Activated gamma-delta T cell treated with Interleukin-2 at 50 U/mL for 16 hours (primary cell): ENCODE measurements around the gene EXT2.
A peak's percentile ranks its signal among the peaks of the same experiment; 100 is the strongest.

Experiments used
- DNase-seq: peaks from one replicate; pipeline ENCODE4 v3.0.0-alpha.2; 2020

The EXT2 gene

DNA sequence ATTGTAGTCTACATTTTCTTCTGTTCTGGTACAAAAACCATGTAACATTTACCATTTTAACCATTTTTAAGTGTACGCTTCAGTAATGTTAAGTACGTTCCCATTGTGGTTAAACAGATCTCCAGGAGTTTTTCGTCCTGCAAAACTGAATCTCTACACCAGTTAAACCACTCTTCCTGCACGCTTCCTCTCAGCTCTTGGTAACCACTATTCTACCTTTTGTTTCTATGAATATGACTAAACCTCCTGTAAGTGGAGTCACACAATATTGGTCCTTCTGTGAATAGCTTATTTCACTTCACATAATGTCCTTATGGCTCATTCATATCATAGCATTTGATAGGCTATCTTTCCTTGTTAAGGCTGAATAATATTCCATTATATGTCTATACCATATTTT, 7.1 kb upstream of the EXT2 start:
- DNase-seq, result no peak

DNA sequence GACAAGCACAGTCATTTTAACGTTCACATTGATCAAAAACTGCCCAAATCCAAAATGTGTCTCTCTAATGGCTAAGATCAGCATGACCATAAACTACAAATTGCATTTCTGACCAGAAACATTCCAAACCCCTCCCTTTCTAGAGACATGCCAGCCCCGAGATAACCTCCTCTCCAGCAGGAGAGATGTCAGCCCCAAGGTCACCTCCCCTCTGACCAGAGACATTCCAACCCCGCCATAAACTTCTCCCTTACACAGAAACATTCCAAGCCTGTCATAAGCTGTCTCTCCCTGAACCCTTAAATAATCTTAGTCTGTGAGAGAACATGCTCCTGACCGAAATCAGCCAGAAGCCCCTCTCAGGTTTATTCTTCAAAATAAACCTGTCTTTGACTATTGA, 6.6 kb upstream of the EXT2 start:
- no peak for DNase-seq

DNA sequence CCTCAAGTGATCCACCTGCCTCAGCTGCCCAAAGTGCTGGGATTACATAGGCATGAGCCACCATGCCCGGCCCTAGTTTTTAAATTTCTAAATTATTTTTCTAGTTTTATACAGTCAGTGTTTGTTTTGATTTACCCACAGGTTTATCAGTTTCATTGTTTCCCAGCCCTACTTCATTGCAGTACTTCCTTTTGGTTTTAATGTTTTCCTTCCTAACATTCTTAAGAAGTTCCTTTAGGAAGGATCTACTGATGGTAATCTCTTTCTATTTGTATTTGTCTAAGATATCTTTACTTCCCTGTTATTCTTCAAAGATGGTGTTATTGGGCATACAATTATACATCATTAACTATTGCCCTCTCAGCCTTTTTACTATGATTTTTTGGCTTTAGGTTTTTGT, 4.9 kb upstream of the EXT2 start:
- no peak for DNase-seq

DNA sequence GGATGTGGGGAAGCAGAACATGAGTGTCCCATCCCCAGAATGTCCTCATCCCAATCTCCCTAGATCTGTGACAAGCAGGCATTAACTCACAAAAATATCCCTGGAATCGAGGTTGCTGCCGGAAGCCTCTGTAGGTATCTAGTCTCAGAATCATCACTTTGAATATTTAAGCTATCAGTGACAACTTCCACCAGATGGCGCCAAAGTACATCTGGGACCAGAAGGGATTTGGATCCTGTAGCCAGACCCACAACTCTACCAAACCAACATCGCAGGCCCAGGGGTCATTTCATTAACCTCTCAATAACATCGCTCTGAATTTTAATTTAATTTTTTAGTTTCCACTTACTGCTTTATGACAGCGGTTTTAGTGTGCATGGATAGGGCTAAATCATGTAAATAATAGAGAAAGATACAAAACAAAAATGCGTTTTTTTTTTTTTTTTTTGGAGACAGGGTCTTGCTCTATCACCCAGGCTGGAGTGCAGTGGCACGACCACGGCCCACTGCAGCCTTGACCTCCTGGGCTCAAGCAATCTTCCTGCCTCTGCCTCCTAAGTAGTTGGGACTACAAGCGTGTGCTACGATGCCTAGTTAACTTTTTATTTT, 1.1 kb upstream of the EXT2 start:
- peak; percentile 79 for DNase-seq

DNA sequence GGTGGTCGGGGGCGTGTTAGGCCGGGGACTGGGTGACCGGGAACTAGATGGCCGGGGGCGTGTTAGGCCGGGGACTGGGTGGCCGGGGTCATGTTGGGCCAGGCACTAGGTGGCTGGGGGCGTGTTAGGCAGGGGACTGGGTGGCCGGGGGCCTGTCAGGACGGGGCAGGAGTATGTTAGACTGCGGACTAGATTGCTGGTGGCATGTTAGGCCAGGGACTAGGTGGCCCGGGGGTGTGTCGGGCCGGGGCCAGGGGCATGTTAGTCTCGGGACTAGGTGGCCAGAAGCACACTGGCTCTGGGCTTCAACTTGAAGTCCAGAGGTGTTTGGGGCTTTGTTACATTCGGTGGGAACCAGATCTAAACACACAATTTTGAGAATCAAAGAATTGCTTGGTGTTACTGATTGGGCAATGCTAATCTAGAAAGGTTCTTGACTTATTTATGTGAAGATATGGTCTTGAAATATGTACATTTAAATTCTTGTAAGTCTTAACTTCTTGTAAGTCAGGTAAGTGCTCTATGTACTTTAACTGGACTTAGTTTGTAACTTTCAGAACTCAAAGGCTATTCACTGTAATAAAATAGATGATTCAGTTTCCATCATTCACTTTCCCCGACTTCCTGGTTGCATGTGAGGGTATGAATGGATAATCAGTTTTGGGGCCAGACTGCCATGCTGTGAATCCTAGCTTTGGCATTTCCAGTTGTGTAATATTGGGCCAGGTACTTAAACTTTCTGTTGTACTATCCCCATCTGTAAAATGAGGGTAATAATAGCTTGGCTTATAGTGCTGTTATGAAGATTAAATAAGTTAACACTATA, 1.1 kb downstream of the EXT2 start:
- DNase-seq, result no peak

DNA sequence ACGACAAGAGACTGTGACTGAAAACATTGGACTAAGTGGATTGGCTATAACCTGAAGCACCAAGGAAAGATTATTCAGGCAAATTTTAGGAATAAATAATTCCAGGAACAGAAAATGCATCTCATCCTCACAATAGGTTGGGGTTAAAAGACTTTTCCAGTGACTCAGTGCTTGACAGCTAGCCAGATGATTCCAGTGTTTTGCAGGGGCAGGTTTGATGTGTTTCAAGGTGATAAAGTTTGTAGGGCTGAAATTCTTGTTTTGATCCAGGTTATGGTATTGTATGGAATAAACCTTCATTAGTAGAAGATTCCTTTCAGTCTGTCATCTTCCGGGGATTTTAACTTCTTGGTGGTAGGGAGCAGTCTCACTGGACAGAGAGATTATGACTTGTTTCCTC, 2.3 kb downstream of the EXT2 start:
- no peak for DNase-seq

DNA sequence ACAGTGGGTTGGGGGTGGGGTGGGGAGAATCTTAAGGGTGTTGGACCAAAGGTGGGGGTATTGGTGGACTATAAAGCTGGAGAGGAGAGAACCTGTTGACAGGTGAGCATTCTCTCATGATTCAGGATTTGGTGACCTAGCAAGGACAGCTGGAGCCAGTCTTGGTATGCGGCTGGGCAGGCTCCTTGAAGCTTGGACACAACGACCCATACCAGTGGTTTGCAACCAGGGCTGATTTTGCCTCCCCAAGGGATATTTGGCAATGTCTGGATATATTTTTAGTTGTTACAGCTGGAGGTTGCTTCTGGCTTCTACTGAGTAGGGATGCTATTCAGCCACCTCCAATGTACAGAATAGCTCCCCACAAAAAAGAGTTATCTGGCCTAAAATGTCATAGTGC, 5.6 kb downstream of the EXT2 start:
- no peak for DNase-seq

DNA sequence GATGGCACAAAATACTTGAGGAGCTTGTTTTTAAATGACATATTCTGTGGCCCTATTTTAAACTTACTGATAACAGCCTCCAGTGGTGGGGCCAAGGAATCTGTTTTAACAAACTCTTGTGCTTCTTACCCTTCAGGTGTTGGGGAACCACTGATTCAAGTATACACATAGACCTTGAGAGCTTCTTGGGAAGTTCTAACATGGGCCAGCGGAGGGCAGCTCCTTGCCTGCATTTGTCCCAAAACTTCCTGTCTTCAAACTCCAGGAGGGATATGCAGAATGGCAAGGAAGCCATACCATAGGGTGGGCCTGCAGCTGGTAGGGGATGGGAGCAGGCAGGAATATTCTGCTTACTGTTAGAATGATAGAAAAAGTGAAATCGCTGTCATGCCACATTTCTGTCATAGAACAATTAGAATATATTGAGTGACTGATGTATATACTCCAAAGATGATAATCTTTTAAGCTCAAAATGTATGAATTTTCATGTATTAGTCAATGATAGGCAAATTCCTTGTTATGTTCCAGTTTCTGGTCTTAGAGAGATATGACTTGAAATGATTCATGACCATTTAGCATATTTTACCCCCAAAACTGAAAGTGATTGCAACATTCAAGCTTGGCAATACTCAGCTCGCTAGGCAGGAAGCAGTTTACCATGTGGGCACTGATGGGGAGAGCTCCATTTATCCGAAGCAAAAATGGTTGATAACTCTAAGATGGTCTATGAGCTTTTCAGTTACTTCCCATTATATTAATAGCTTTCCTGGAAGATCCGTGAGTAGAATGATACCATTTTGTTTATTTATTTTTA, 9.2 kb downstream of the EXT2 start:
- no peak for DNase-seq

DNA sequence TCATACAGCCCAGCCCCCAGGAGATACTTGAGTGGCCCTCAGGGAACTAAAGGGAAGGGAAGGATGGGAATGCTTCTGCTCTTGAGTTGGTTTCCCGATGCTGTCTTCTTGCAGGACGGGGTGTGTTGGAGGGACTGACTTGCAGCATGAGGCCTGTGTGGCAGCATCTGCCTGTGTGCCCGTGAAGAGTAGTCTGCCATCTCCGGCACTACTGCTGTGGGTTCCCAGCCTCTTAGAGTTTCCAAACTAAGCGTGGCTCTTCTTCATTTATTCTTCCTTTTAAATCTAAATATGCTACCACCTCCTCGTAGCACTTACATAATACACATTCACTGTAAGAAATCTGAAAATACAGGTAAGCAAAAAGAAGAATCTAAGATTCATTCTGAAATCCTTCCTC, 12.8 kb downstream of the EXT2 start:
- DNase-seq, result no peak

DNA sequence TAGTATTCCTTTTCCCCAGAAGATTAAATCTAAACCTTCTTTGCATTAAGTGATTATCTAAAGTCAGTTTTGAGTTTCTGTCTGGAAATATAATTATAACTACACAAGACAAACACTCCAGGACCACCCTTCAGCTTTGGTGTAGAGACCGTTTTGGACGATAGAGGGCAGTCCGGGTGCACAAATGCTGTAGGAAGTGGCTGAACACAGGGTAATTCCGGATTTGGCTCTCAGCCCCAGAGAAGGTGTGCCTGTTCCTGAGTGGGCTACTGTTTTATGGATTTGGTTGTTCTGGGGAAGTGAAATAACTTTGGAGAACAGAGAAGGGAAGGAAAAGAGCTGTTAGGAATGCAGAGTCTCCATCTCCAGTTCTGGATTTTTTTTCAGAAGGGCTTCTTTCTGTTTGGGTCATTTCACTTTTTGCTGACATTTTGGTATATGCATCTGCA, 14.8 kb downstream of the EXT2 start:
- peak; percentile 49 for DNase-seq

DNA sequence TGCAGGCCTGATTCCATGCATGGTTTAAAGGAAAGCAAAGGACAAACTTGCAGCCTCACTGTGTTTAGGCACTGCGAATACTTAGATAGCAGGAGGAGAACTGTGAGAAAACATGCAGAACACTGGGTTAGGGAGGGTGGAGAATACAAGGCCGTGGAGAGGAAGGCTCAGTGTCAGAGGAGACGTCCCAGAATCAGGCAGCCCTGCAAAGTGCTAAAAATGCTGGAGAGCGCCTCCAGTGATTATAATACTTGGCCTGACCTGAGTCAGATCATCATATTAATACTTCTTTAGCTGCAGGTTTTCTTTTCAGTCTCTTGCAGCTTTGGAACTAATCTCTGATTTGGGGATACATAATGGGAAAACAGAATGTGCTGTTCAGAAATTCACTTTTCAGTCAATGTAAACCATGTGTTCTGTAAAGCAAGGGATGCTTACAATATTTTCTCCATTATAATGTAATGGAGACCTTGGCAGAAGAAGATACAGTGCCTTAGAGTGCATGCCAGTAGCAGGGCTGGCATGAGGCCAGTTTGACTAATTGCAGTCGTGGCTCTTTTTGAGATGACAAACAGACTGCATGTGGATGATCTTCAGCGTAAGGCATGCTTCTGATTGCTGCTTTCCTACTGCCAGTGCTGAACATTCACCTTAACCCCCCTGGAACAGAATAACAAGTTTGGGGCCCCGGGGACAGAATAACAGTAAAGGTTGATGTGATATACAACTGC, 16.8 kb downstream of the EXT2 start:
- DNase-seq, result no peak

DNA sequence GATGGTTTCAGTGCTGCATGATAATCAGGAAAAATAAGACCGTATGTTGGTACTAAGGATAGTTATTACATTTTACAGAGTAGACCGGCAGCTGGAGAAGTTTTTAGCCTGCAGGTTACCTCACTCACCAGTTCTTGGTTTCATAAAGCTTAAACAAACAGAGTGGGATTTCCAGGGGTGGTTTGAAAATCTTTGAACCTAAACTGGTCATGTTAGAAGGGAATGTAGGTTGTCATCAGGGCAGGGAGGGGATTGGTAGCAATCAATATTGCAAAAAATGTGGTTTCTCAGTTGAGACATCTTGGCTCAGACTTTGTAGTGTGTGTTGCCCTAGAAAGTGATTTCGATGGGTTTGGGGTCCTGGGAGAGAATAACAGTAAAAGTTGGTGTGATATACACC, 17.5 kb downstream of the EXT2 start:
- no peak for DNase-seq

DNA sequence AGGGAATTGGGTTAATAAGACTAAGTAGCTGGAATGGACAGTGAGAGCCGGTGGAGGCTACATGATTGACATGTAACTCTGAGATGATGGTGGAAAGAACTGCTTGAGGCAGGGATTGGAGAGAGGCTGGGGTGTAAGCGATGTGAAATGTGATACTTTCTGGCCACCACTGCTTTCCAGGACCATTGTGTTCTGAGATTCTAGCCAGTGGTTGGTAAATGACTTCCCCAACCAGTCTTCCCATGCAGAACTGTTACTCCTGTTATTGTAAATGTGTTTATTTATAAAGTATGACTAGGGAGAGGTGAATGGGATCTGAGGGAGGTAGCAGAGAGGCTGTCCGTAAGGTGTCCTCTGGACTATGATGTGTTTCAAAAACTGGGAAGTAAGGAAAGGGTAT, 18.1 kb downstream of the EXT2 start:
- DNase-seq, result no peak

DNA sequence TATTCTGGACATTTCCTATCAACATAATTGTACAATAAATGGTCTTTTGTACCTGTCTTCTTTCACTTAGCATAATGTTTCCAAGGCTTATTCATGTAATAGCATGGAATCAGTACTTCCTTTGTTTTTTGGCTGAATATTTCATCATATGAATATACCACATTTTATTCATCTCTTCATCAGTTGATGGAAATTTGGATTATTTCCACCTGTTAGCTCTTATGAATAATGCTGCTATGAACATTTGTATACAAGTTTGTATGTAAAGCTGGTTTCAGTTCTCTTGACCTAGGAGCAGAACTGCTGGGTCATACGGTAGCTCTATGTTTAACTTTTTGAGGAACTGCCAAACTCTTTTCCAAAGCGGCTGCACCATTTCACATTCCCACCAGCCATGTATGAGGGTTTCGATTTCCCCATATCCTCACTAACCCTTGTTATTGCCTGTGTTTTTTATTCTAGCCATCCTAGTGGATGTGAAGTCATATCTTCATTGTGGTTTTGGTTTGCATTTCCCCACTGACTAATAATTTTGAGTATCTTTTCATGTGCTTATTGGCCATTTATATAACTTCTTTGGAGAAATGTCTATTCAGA, 20.9 kb downstream of the EXT2 start:
- DNase-seq, result no peak

DNA sequence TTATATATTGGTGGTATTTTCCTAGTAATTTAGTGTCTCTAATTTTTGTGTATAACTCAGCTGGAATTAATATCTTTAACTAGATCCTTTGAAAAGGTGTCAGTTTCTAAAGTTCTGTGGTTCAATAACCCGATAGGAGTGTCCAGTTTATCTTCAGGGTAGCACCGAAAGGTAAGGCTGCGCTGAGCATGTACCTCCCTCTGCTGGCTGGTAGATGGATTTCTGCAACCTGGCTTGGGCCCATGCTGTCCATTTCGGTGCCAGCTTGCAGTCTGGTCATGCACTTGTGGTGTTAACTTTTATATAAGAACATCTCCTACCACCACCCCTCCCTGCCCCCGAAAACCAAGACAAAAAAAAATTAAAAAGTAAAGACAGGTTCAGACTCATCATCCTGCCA, 24.7 kb downstream of the EXT2 start:
- DNase-seq, result no peak

DNA sequence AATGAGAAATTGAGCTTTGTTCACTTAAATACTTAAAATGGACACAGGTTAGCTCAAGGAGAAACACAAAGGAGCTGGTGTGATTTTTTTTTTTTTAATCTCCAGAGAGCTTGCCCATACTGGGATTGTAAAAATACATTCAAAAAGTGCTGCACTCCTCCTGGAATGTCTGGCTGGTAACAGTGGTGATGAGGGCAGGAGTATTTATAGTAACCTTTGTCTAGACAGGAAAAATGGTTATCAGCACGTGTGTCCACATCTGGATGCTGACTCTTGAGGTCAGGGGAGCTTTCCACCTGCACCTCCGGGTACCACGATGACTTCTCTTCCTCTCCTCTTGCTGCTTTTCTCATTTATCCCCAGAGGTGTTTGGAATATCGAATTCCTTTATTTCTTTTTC, 30.1 kb downstream of the EXT2 start:
- DNase-seq, result no peak

DNA sequence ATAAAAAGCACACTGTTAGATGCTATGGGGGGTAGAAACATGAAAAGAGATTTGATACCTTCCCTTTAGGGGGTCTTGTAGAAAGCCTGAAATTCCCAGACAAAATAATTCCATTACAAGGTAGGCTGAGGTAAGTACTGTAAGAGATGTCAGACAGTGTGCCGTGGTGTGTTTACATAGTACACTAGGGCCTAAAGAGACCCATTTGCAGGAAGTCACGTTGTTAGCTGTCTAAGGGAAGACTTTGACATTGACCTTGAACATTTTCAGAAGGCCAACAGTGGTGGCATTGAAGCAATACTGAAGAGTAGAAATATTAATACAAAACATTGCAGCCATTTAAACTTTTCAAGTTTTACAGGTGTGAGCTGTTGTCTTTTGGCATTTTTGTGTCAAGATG, 30.8 kb downstream of the EXT2 start:
- DNase-seq, result no peak

DNA sequence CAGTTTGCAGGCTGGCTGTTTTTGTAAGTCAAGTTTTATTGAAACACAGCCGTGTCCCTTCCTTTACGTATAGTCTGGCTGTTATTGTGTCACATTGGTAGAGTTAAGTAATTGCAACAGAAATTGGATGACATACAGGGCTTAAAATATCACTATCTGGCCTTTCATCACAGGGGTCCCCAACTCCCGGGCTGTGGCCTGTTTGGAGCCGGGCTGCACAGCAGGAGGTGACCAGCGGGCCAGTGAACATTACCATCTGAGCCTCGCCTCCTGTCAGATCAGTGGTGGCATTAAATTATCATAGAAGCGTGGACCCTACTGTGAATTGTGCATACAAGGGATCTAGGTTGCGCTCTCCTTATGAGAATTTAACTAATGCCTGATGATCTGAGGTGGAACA, 31.7 kb downstream of the EXT2 start:
- DNase-seq, result no peak

DNA sequence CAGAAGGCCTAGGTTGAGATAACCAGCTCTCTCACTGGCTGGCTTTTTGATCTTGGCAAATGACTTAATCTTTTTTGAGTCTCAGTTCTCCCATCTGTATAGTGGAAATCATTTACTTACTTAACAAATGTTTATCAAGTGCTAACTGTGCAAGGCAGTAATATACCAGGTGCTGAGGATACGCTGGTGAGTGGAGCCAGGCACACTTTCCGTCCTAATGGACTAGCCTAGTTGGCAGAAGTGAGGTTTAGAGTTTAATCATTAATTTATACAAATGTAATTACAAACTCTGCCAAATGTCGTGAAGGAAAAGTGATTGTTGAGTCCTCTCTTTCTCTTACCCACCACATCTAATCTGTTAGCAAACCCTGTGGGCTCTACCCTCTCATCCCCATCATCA, 33.3 kb downstream of the EXT2 start:
- no peak for DNase-seq

DNA sequence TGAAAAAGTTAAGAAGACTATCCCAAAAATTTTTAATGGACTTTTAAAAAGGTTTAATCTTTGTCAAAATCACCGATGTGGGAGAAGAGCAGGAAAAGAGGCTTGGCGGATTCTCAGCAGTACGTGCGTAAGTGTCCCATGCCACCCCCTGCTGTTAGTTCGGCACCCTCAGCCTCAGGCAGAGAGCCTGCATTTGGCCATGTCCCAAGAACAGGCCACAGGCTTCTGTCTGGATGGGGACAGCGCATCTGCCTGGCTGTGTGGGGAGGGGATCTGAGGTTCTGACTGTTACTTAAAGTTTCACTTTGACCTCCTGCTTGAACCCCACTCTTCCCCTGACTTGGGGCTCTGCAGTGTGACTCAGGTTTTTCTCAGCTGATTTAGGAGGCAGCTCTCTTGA, 35.3 kb downstream of the EXT2 start:
- no peak for DNase-seq

DNA sequence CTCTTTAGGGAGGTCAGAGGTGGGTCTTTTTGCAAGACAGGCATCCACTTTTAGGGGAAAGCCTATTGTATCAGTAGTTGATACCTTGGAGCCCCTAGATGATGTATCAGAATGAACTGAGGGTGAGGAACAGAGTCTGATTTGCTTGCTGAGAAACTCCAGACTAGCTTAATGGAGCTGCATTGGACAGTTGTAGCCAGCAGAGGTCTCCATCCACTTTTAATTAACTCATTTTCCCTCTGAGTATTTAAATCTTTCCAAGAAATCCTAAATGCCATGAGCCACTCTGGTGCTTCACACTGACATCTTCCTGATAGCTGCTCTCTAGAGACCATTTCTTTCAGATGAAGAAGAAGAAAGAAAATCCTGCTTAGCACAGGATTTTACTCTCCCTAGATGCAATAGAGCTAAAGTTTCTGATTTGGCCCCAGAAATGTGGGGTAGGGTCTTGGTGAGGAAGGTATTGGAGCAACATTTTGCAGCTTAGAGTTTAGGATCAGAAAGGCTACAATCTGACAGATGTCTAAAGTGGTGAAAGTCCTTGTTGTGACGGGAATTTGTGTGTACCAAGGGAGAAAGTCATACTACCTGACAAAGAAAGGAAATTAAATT, 38.0 kb downstream of the EXT2 start:
- DNase-seq, result no peak

DNA sequence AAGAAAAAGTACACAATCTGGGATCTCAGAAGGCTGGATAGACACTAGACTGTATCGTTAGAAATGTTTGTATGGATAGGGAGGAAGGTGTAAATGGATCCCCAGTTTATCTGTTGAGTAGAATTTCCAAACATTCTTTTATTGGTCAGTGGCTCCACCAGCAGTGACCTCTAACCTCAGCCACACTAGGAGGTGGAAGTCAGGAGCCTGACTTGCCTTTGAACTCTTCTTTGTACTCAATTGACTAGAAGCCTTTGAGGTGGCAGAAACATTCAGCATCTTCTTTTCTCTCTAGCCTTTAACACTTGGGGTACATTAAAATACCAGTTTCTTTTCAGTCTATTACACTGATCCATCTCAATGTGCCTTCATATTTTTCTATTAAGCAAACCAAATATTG, 39.1 kb downstream of the EXT2 start:
- DNase-seq, result no peak
